ENCODE results near the gene SLC22A31. TPM values are rescaled to one million over a fixed set of nuclear protein-coding genes. Genes with fewer than 3 reads are reported as not detected.

Gene SLC22A31
- total RNA-seq, 1 experiment from 2014 or later: 4.5 TPM

- no peaks in the 10 kb centered on the region for H3K36me3 ChIP-seq (ENCODE audit: control insufficient read depth, insufficient read depth, low read length)
- intact Hi-C loops (cut with micrococcal nuclease; ENCODE audit: unreplicated experiment): no loop called here
- ChIA-PET POLR2A (no interaction called here), CTCF (no interaction called here)
- TF ChIP-seq TCF7L2 (IDR thresholded peaks at IDR 0.05; ENCODE audit: low read depth, low read length) (no peak), CTCF (IDR thresholded peaks at IDR 0.05) (no peak), SIN3A (IDR thresholded peaks at IDR 0.05; ENCODE audit: borderline replicate concordance, insufficient read depth, low read depth, low read length) (no peak), REST (IDR thresholded peaks at IDR 0.05; ENCODE audit: insufficient read depth in 1 of 2, low read depth in 2 of 2, low read length in 1 of 2) (no peak), POLR2AphosphoS5 (IDR thresholded peaks at IDR 0.05; ENCODE audit: low read depth, low read length) (no peak)
- no peaks in the 10 kb centered on the region for H3K27me3 ChIP-seq (ENCODE audit: control insufficient read depth, insufficient read depth, low read length)
- in situ Hi-C loops (cut with HindIII; ENCODE audit: low pct_unique_long_range_greater_than_20kb, low sequenced_read_pairs): no loop called here
- BruUV-seq (replicated peaks): no TSS peak
- H3K27ac ChIP-seq (ENCODE audit: low read length): no peak overlapping the region
- H3K4me3 ChIP-seq (ENCODE audit: low read depth in 2 of 2, low read length in 2 of 2): no peak overlapping the region
- H3K4me1 ChIP-seq (ENCODE audit: control insufficient read depth, insufficient read depth, low read length): no peaks in the 10 kb centered on the region
- no peak for ATAC-seq
- no peak for DNase-seq (ENCODE audit: low read depth, low spot score)
- no peaks in the 10 kb centered on the region for H3K9me3 ChIP-seq (ENCODE audit: control insufficient read depth, insufficient read depth, low read depth, low read length)
Observed at GRCh38 chr16:89210165-89210903, 10.0 kb upstream of the SLC22A31 start.

GRCh38 chr16:89209522-89210044, 9.2 kb upstream of the SLC22A31 start:
- BruUV-seq (replicated peaks): no TSS peak
- Histone ChIP-seq H3K36me3 (ENCODE audit: control insufficient read depth, insufficient read depth, low read length) (no peaks in the 10 kb centered on the region), H3K27ac (ENCODE audit: low read length) (no peak overlapping the region), H3K9me3 (ENCODE audit: control insufficient read depth, insufficient read depth, low read depth, low read length) (no peaks in the 10 kb centered on the region), H3K27me3 (ENCODE audit: control insufficient read depth, insufficient read depth, low read length) (no peaks in the 10 kb centered on the region), H3K4me1 (ENCODE audit: control insufficient read depth, insufficient read depth, low read length) (no peaks in the 10 kb centered on the region), H3K4me3 (ENCODE audit: low read depth in 2 of 2, low read length in 2 of 2) (no peak overlapping the region)
- intact Hi-C loops (cut with micrococcal nuclease; ENCODE audit: unreplicated experiment): no loop called here
- ChIA-PET POLR2A (interaction anchor here (0.5 kb wide), 2 partner anchors 40 to 57 kb away, joined by 3 read pairs; no protein-coding TSS in a partner anchor), CTCF (no interaction called here)
- no peak for DNase-seq (ENCODE audit: low read depth, low spot score)
- TF ChIP-seq REST (IDR thresholded peaks at IDR 0.05; ENCODE audit: insufficient read depth in 1 of 2, low read depth in 2 of 2, low read length in 1 of 2): no peak
- TF ChIP-seq TCF7L2 (IDR thresholded peaks at IDR 0.05; ENCODE audit: low read depth, low read length): no peak
- no peak for TF ChIP-seq SIN3A (IDR thresholded peaks at IDR 0.05; ENCODE audit: borderline replicate concordance, insufficient read depth, low read depth, low read length)
- TF ChIP-seq POLR2AphosphoS5 (IDR thresholded peaks at IDR 0.05; ENCODE audit: low read depth, low read length): no peak
- TF ChIP-seq CTCF (IDR thresholded peaks at IDR 0.05): no peak
- ATAC-seq: no peak
- in situ Hi-C loops (cut with HindIII; ENCODE audit: low pct_unique_long_range_greater_than_20kb, low sequenced_read_pairs): no loop called here
